HUDEP-2 (cell line): ENCODE measurements around the gene LARP1.
A peak's percentile ranks its signal among the peaks of the same experiment; 100 is the strongest.
"Not testable (repeated sequence)": the region's sequence is repeated elsewhere in the genome, so short reads cannot be mapped to it uniquely, and the experiment has no call there.

Experiments
- DNase-seq, 76 experiments: peaks; one replicate each; lab custom pipeline; 2025; ENCODE audit not compliant: unreplicated experiment in 76 of 76; lab: John Stamatoyannopoulos, UW

LARP1 gene

DNA sequence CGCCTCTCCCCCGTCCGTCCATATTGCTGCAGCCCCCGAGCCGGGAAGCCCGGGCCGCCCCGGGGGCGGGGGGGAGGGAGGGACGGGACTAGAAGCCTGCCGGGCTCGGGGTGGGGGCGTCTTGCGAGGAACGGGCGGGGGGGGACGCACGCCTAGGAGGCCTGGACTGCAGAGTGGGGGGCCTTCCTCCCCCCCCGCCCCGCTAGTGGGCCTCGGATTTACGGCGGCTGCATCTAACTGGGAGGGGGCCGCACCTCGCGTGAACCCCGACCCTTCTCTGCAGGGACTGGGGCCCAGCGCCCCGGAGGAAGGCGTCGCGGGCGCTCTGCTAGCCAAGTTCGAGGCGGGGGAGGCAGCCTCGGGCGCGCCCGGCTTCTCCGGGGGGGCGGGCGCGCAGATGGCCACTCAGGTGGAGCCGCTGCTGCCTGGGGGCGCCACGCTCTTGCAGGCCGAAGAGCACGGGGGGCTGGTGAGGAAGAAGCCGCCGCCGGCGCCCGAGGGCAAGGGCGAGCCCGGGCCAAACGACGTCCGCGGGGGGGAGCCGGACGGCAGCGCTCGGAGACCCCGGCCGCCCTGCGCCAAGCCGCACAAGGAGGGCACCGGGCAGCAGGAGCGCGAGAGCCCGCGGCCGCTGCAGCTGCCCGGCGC lies at the start of gene LARP1:
Gene LARP1 (plus strand): TSS at position 17 of the 648 bp plus-strand sequence. CDS start 381 bp downstream, at position 398.
- peak in 12 of 76 experiments; percentile 17 to 59 (median 40) for DNase-seq

GRCh38 chr5:154706416-154706815 lies 48.8 kb upstream of the LARP1 start:
- DNase-seq = no peak

GRCh38 chr5:154707641-154708040 lies 47.5 kb upstream of the LARP1 start:
- DNase-seq = no peak

DNA sequence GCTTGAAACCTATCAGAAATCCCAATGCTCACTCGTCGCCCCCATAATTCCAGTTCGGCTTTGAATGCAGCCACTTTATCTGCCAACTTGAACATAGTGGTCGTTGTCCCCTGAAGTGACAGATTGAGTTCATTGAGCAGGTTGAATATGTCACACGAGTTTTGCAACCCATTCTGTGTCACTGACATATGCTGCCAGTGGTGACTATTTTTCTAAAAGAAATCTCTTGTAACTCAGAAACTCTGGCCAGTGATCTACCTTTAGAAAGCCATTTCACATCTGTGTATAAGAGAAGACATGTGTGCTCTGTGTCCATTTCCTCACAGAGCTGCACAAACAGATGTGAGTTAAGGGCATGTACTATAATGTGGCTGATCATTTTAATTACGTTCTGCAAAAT lies 47.0 kb upstream of the LARP1 start:
- DNase-seq = no peak

- DNase-seq = no peak
Observed at GRCh38 chr5:154708846-154709245, 46.3 kb upstream of the LARP1 start.

- no peak for DNase-seq
Observed at GRCh38 chr5:154709368-154710305, 45.5 kb upstream of the LARP1 start.

DNA sequence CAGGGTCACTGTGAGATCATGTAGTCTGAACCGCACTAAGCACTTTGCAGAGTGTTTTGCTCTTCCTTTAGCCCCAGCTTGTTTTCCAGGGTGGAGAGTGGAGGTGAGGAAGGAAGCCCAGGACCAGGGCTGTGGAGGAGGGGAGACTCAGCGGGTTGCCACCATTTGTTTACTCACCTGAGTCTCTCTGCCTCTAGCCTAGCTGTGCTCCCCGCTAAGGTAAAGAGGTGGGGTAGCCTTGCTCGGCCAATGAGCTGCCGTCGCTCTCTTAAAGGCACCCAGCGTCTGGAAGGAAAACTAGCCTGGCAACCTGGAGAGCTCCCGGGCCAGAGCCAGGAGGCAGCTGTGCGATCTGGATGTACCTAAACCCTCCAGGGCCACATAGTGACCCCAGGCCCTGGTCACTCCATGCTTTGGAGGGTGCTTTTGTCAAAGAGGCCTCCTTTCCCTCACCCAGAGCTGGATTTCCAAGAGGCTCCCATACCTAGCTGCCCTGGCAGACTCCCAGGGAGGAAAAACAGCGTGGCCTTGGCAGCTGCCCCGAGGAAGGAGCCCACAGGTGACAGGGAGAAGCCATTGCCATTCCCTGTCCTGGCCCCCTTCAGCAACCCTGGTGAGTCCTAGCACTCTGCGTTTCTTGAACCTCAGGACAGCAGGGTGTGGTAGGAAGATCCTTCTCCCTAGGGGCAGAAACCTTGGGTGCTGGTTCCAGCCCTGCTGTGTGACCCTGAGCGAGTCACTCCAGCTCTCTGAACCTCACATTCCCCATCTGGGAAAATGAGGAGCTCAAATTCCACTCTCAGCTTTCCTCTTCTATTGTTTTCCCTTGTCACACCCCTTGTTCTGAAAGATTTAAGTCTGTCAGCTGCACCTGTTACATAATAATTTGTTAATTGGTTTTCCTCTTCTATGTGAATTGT lies 42.4 kb upstream of the LARP1 start:
- no peak for DNase-seq

- DNase-seq = no peak
Observed at GRCh38 chr5:154713615-154714125, 41.5 kb upstream of the LARP1 start.

- no peak for DNase-seq
Observed at GRCh38 chr5:154714266-154714986, 40.8 kb upstream of the LARP1 start.

DNA sequence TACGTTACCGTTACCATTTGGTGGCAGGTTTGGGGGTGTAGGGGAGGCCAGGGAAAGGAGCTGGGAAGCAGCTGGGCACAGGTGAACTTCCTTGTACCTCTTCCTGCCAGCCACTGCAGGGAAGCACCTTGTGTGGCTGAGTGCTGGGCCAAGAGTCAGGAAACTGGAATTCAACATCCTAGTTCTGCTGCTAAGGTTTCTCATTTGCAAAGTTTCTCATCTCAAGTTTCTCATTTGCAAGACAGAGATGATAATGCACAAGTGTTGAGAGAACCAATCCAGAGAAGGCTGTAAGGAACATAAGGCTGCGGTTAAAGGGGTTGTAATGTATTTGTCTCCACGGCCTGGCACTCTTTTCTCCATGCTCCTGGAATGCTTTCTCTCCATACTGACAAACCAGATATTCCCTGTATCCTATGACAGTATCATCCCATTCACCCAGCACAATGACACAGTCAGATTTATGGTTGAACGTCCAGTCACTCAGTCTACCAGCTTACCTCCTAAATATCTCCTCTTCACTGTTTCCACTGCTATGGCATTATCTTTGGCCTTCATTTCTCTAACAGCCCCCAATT lies 33.6 kb upstream of the LARP1 start:
- DNase-seq = no peak

- DNase-seq = no peak
Observed at GRCh38 chr5:154722097-154722496, 33.1 kb upstream of the LARP1 start.

DNA sequence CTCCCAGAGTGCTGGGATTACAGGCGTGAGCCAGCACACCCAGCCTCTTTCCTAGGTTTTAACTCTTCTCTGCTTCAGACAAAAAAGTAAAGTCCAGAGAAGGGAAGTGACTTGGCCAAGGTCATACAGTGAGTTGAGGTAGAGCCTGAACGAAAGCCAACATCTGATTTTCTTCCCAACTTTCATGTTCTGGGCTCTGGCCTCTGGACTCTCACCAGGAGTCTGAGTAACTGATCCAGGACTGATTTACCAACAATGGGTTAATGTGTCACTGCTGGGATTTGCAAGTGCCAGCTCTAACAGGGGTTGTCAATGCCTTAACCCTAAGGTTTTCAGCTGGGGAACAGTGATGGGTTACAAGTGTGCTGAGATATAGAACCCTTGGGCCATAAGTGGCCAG lies 32.2 kb upstream of the LARP1 start:
- DNase-seq = no peak

GRCh38 chr5:154723740-154724505 lies 31.3 kb upstream of the LARP1 start:
- peak in 30 of 76 experiments; percentile 4 to 72 (median 28) for DNase-seq

DNA sequence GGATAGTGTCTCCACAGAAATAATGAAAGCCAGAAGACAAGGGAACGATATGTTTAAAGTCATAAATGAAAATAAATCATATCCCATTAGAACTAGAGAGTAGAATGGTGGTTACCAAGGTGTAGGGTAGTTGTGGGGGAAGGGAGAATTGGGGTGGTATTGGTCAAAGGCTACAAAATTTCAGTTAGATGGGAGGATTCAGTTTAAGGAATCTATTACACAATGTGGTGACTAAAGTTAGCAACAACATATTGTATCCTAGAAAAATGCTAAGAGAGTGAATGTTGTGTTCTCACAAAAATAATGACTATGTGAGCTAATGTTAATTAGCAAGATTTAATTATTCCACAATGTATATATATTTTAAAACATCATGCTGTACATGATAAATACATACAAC lies 27.8 kb upstream of the LARP1 start:
- no peak for DNase-seq

DNA sequence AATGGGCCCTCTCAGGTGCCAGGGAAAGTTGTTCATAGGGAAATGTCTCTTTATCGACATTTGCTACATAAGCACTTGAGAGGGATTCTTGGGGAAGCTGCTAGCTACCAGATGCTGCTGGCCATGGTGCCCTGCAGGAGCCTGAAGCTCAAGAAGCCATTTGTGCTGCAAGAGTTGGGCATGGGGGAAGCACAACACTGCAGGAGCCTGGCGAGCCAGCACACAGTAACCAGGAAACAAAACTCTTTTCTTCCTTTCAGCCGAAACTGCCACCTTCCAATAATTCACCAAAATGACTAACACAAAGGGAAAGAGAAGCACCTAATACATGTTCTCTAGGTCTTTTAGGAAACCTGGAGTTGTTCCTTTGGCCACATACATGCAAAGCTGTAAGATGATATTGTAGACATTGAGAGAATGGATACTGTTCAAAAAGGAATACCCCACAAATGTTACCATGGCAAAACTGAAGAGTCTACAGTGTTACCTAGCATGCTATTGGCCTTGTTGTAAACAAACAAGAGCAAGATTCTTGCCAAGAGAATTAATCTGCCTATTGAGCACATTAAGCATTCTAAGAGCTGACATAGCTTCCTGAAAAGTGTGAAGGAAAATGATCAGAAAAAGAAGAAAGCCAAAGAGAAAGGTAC lies 26.1 kb upstream of the LARP1 start:
- no peak for DNase-seq

DNA sequence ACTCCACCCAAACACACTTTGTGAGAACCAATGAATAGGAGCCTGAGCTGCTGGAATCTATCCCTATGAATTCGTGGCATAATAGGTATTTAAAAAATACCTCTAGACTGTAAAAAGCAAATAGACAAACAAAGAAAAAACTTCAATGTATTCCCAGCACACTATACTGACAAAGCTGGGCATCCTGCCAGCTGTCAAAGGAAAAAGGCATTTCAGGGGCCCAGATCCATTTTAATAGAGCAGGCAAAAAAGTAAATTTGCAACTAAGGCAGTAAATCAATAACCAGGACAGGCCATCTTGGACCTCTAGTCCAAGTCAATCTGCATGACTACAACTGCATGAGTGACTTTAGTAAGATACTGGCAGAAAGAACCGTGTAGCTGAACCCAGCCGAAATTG lies 25.6 kb upstream of the LARP1 start:
- no peak for DNase-seq

DNA sequence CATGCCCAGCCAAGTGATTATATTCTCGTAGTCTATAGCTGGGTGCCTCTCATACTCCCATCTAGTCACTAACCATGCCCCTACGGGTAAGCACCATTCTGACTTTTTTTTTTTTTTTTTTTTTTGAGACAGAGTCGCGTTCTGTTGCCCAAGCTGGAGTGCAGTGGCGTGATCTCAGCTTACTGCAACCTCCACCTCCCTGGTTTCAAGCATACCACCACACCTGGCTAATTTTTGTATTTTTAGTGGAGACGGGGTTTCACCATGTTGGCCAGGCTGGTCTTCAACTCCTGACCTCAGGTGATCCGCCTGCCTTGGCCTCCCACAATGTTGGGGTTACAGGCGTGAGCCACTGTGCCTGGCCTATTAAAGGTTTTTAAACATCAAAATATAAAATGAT lies 24.4 kb upstream of the LARP1 start:
- not testable (repeated sequence) for DNase-seq

DNA sequence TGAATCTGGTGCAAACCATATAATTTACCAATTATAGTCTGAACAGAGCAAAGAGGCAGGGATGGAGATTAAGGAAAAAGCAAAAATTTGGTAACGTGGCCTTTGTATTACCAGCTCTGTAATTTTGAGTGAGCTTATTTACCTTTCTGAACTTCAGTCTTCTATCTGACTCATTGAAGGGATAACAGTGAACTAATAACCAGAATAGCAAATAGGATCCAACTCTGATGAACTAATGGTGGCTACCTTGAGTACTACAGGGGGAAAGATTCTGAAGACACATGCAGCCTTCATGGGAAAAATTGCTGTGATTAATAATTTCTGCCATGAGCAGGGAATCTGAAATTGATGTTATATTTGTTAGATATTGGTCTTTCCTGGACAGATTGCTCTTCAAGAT lies 23.0 kb upstream of the LARP1 start:
- DNase-seq = no peak
